SJSA1 (cell line): ENCODE data around the gene MATN4. TPM values are rescaled to one million over a fixed set of nuclear protein-coding genes. Genes with fewer than 3 reads are reported as not detected.
A peak's percentile ranks its signal among the peaks of the same experiment; 100 is the strongest.

Experiments
- DNase-seq, 2 experiments: peaks; one replicate each; pipeline ENCODE4 v3.0.0-alpha.2; 2015 to 2020; ENCODE audit warnings: low spot score in 2 of 2, low read depth in 1 of 2
- H3K27ac ChIP-seq: fragments of 250-450 bp; sonication (Bioruptor Pico); 2 replicates; pipeline ENCODE4 v1.5.1; 2020; ENCODE audit warnings: mild to moderate bottlenecking, moderate library complexity
- H3K27me3 ChIP-seq: fragments of 250-450 bp; sonication (Bioruptor Pico); replicated peaks from 2 replicates; pipeline ENCODE4 v1.5.1; 2020; ENCODE audit warnings: mild to moderate bottlenecking, moderate library complexity
- H3K36me3 ChIP-seq: fragments of 250-450 bp; sonication (Bioruptor Pico); 2 replicates; pipeline ENCODE4 v1.5.1; 2020; ENCODE audit warnings: mild to moderate bottlenecking
- H3K4me1 ChIP-seq: fragments of 250-450 bp; sonication (Bioruptor Pico); replicated peaks from 2 replicates; pipeline ENCODE4 v1.6.1; 2021; ENCODE audit warnings: mild to moderate bottlenecking
- H3K4me3 ChIP-seq: fragments of 250-450 bp; sonication (Bioruptor Pico); 2 replicates; pipeline ENCODE4 v1.5.1; 2020; ENCODE audit warnings: mild to moderate bottlenecking
- H3K9me3 ChIP-seq: fragments of 250-450 bp; sonication (Bioruptor Pico); replicated peaks from 2 replicates; pipeline ENCODE4 v1.5.1; 2020; ENCODE audit warnings: mild to moderate bottlenecking
- total RNA-seq: library from RNA; depleted of rRNA; stranded (reverse); fragments of >200 nt; shearing (Covaris generic); gene quantifications from 2 replicates; pipeline ENCODE4 v1.2.3, GENCODE V29; 2014

Gene MATN4
- total RNA-seq, 1 experiment from 2014 or later, result not detected

DNA sequence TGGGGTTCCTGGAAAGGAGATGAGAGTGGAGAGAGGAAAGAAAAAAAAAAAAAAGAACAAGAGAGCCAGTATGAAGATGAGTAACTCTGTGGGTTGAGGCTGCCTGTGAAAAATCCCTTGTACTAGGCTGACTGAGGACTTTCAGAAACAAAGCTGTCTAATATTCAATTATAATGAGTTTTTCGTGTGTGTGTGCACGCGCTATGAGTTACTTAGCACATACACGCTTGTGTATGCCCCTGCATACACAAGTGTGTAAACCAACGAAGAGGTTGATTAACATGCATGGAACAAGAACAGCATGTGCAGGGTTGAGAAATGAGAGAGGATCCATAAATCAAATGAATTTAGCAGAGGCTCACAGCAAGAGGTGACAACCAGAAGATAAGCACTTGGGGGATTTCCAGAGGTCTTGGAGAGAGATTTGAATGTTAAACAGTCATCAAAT lies 6.3 kb downstream of the MATN4 start:
- H3K27me3 ChIP-seq, result no peaks in the 10 kb centered on the region
- no peak for DNase-seq
- no peak overlapping the region for H3K4me3 ChIP-seq
- no peaks in the 10 kb centered on the region for H3K36me3 ChIP-seq
- H3K27ac ChIP-seq, result no peak overlapping the region
- H3K9me3 ChIP-seq, result no peaks in the 10 kb centered on the region
- H3K4me1 ChIP-seq, result peaks cover 3% of the 10 kb centered on the region; the same call in 1 of the 2 replicates

DNA sequence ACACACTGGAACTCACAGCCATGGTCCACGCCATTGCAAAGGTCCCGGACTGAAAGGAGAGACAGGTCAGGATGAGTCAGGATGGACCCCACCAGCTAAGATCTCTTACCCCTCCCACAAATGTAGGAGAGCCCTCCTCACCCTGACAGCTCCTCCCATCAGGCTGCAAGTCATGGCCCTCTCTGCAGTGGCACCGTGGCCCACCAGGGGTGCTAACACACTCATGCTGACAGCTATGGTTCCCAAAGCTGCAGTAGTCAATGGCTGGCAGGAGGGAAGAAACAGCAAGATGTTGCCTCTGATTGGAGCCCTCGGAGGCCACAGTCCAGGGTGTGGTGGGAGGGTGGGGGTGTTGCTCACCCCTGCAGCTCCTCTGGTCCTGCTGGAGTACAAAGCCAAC lies 7.1 kb downstream of the MATN4 start:
- peak; percentile 21 to 63 for DNase-seq
- H3K9me3 ChIP-seq, result no peaks in the 10 kb centered on the region
- H3K4me3 ChIP-seq, result no peak overlapping the region
- H3K36me3 ChIP-seq, result no peaks in the 10 kb centered on the region
- peaks cover 3% of the 10 kb centered on the region; the same call in 1 of the 2 replicates for H3K4me1 ChIP-seq
- H3K27ac ChIP-seq, result no peak overlapping the region
- H3K27me3 ChIP-seq, result no peaks in the 10 kb centered on the region

DNA sequence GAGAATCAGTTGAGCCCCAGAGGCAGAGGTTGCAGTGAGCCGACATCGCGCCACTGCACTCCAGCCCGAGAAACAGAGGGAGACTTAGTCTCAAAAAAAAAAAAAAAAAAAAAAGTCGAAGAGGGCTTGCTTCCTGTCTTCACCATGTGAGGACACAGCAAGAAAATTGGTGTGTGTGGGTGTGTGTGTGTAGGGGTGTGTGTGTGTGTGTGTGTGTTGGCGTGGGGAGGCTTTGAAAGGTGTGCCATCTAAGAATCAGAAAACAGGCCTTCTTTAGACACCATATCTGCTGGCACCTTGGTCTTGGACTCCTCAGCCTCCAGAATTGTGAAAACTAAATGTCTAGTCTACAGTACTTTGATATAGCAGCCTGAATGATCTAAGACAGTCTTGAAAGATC lies 8.3 kb downstream of the MATN4 start:
- Histone ChIP-seq H3K27ac (no peak overlapping the region), H3K4me3 (no peak overlapping the region), H3K4me1 (peaks cover 3% of the 10 kb centered on the region; the same call in 1 of the 2 replicates), H3K9me3 (no peaks in the 10 kb centered on the region; the same call in 1 of the 2 replicates), H3K27me3 (no peaks in the 10 kb centered on the region), H3K36me3 (no peaks in the 10 kb centered on the region)
- no peak for DNase-seq

DNA sequence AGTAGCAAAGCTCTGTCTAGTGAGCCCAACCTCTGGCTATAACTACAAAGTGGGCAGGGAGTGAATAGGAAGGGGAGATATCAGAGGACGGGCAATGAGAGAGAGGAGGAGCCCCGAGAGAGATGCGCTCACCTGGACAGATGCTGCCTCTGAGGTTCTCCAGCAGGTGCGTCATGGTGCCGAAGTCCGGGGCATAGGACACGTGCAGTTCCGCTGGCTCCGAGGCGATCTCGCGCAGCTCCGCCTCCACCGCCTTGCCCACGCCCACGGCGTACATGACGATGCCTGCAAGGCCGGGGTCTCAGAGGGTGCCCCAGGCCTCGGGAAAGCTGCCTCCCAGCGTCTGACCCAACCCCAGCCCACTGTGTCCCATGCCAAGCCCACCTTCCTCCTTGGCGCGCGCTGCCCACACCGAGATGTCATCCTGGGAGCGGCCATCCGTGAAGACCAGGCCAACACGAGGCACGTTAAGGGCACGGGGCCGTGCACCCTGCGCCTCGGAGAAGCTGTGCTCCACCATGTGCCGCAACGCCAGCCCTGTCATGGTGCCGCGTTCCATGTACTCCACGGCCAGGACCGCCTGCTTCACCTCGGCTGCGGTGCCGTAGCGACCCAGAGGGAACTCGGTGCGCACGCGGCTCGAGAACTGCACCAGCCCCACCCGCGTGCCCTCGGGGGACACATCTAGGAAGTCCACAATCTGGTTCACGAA lies 10.2 kb downstream of the MATN4 start:
- Histone ChIP-seq H3K4me3 (no peak overlapping the region), H3K9me3 (no peaks in the 10 kb centered on the region; the same call in 1 of the 2 replicates), H3K36me3 (no peaks in the 10 kb centered on the region), H3K4me1 (peaks cover 10% of the 10 kb centered on the region), H3K27me3 (no peaks in the 10 kb centered on the region; the same call in 1 of the 2 replicates), H3K27ac (no peak overlapping the region)
- DNase-seq, result no peak

DNA sequence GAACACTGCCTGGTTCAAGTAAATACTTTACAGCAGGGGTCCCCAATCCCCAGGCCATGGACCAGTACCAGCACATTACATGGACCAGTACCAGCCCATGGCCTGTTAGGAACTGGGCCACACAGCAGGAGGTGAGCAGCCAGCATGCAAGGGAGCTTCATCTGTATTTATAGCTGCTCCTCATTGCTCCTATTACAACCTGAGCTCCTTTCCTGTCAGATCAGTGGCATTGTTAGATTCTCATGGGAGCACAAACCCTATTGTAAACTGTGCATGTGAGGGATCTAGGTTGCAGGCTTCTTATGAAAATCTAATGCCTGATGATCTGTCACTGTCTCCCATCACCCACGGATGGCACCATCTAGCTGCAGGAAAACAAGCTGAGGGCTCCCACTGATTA lies 13.4 kb downstream of the MATN4 start:
- H3K27me3 ChIP-seq, result peaks cover 4% of the 10 kb centered on the region; the same call in 1 of the 2 replicates
- no peak for DNase-seq
- H3K36me3 ChIP-seq, result no peaks in the 10 kb centered on the region
- H3K4me3 ChIP-seq, result no peak overlapping the region
- no peak overlapping the region for H3K27ac ChIP-seq
- peaks cover 11% of the 10 kb centered on the region for H3K4me1 ChIP-seq
- no peaks in the 10 kb centered on the region; the same call in 1 of the 2 replicates for H3K9me3 ChIP-seq

DNA sequence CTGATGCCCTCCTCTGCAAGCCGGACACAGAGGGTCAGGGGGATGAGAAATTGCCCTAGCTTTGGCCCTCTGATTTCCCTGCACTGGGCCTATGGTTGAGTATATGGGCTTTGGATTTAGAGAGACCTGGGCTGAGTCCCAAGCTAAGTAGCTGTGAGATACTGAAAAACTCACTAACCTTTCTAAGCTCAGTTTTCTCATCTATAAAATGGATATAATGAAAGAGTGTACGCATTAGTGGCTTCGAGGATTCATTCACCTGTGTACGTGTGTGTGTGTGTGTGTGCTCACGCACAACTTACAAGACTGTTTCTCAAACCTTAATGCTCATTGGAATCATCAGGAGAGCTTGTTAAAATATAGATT lies 14.1 kb downstream of the MATN4 start:
- peak overlapping the region; percentile 47 for H3K4me3 ChIP-seq
- H3K36me3 ChIP-seq, result no peaks in the 10 kb centered on the region
- peaks cover 4% of the 10 kb centered on the region; the same call in 1 of the 2 replicates for H3K27me3 ChIP-seq
- no peaks in the 10 kb centered on the region; the same call in 1 of the 2 replicates for H3K9me3 ChIP-seq
- H3K27ac ChIP-seq, result no peak overlapping the region
- H3K4me1 ChIP-seq, result peaks cover 11% of the 10 kb centered on the region
- no peak for DNase-seq

DNA sequence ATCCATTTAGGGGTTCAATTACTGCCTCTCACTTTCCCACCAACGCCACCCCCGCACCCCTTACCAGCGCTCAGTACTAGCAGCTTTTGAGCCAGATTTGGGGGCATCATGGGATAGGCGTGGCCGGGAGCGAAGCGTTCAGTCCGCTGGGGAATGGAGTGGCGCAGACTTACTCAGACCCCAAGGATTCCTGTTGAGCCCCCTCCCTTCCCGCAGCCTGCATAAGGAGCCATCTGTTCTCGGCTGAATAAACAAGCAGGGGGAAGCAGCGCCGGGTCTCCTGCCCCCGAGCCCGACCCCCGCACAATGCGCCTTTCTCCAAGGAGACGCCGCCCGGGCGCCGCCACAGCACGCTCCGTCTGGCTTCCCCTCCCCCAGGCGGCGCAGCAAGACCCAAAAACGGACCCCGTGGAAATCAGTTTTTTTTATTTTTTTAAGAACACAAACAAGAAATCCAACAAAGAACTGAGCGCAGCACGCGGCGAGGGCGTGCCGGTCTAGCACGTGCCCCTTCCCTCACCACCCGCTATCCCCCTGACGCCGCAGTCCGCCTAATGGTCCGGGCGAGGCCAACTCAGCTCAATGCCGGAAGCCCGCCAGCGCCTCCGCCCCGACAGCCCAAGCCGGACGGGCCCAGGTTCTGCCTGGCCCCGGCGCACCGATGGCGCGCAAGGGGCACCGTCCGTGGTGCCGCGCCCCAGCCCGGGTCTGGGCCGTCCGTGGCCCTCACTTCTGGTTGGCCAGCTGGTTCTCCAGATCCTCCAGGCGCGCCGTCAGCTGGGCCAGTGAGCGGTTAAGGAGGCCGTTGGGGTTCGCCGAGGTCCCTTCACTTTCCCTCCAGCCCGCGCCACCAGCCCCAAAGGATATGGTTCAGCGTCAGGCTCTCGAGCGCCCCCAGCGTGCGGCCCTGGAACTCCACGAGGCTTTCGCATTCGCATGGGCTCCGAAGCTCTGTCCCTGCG lies 14.8 kb downstream of the MATN4 start:
- DNase-seq, result peak; percentile 87 to 88
- peaks cover 4% of the 10 kb centered on the region; the same call in 1 of the 2 replicates for H3K27me3 ChIP-seq
- no peaks in the 10 kb centered on the region for H3K36me3 ChIP-seq
- H3K4me1 ChIP-seq, result peaks cover 11% of the 10 kb centered on the region
- peak overlapping the region; percentile 47 for H3K4me3 ChIP-seq
- no peaks in the 10 kb centered on the region; the same call in 1 of the 2 replicates for H3K9me3 ChIP-seq
- peak overlapping the region; percentile 36 for H3K27ac ChIP-seq

DNA sequence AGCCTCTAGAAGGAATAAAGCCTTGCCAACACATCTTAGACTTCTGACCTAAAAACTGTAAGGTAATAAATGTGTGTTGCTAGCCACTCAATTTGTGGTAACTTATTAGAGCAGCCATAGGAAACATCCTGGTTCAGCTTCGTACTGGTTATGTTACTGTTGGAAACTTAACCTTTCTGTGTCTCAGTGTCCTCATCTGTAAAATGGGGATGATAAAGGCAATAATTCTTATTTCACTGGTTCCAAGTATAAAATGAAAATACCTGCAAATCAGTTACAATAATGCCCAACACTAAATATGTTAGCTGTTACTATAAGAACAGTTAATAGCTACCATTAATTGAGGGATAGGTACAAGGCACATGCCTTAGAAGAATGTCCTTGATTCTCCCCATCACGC lies 15.8 kb downstream of the MATN4 start:
- no peak overlapping the region for H3K4me3 ChIP-seq
- peaks cover 11% of the 10 kb centered on the region; the same call in 1 of the 2 replicates for H3K27me3 ChIP-seq
- H3K4me1 ChIP-seq, result peaks cover 11% of the 10 kb centered on the region
- H3K36me3 ChIP-seq, result no peaks in the 10 kb centered on the region
- H3K9me3 ChIP-seq, result no peaks in the 10 kb centered on the region; the same call in 1 of the 2 replicates
- DNase-seq, result no peak
- no peak overlapping the region for H3K27ac ChIP-seq

DNA sequence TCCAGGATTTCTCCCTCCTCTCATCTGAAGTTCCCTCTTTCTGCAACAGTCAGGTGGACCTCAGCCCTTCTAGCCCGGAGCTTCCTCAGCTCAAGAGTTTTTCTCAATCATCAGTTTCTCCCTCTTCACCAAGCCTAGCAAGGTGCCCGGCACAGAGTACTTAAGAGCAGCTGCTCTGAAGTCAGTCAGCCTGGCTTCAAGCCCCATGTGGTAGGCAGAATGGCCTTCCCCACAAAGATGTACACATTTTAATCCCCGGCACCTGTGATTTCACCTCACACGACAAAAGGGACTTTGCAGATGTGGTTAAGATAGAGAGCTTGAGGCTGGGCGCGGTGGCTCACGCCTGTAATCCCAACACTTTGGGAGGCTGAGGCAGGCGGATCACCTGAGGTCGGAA lies 16.6 kb downstream of the MATN4 start:
- Histone ChIP-seq H3K27me3 (peaks cover 14% of the 10 kb centered on the region; the same call in 1 of the 2 replicates), H3K27ac (no peak overlapping the region), H3K36me3 (no peaks in the 10 kb centered on the region), H3K4me1 (peaks cover 11% of the 10 kb centered on the region), H3K9me3 (no peaks in the 10 kb centered on the region; the same call in 1 of the 2 replicates), H3K4me3 (no peak overlapping the region)
- no peak for DNase-seq

DNA sequence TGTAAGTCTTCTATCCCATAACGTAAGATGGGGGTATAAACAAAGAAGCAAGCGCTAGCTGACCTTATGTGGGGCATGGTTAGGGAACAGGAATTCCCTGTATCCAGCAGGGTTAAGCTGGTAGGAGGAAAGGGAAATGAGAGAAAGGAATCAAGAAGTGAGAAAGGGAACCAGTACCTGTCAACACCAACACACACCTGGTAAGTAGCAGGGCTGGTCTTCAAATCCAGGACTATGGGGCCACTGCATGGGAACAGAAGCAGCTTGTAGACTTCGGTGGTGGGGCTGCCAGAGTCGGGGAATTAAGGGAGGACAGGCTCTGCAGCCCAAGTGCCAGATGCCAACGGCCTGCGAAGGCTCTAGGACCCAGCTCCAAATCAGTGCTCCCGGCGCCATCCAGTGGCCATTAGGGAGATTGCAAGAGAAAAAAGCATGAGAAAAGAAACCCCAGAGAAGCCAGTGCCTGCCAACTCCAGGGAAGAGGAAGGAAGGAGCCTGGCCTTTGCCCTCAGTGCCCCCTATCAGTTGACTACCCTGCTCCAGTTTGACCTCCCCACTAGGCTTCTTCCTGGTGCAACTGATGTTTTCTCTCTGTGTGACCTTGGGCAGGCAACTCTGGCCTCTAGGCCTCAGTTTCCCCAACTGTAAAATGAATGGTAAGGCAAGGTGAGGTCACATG lies 17.3 kb downstream of the MATN4 start:
- peak; percentile 71 to 81 for DNase-seq
- H3K4me1 ChIP-seq, result peaks cover 11% of the 10 kb centered on the region
- H3K36me3 ChIP-seq, result no peaks in the 10 kb centered on the region
- H3K9me3 ChIP-seq, result no peaks in the 10 kb centered on the region; the same call in 1 of the 2 replicates
- H3K27me3 ChIP-seq, result peaks cover 20% of the 10 kb centered on the region; the same call in 1 of the 2 replicates
- H3K4me3 ChIP-seq, result no peak overlapping the region
- no peak overlapping the region for H3K27ac ChIP-seq

DNA sequence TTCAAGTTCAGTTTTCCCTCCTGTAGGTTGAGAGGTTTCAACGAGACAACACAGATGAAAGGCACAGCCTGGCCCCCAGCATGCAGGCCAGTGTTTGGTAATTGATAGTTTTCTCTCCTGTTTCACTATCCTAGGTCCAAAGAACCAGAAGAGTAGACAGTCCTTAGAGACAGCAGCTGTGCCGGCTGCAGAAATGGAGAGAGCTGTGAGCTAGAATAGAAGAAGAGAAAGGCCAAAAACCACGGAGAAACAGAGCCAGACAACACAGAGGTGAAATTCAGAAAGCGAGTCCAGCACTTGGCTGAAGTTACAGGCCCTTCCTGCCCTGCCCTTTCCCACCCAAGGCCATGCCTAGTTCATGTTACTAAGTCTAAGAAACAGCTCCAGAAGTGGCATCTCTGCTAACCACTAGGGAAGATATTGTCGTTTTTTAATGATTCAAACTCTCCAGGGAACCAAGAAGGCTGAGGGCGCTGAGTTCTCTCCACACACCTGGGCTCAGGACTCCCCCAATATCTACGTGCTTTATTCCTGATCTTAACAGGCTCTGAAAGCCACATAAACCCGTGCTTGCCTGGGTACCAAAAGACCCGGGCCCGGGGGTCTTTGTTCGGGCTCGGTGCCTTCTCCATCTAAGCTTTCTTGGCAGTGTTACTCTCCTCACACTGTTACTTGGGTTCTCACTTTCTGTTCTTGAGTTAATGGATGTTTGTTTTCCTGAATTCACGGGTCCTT lies 18.0 kb downstream of the MATN4 start:
- Histone ChIP-seq H3K9me3 (no peaks in the 10 kb centered on the region; the same call in 1 of the 2 replicates), H3K27me3 (peaks cover 26% of the 10 kb centered on the region)

DNA sequence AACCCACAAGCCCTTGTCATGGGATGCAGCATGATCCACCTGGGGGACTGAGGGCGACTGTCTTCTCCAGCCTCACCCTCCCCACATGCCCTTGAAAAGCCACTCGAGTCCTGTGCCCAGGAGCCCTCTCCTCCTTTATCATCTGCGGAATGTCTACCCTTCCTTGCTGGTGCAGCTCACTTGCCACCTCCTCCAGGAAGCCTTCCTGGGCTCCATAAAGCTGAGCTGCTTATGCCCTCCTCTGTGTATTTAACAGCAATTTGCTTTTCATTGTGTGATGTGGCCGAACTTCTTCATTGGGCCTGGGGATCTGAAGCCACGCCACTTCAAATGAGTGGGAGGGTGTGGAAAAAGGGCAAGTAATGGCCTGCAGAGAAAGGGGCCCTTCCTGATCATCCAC lies 19.2 kb downstream of the MATN4 start:
- Histone ChIP-seq H3K27ac (no peak overlapping the region), H3K9me3 (no peaks in the 10 kb centered on the region), H3K4me3 (no peak overlapping the region), H3K4me1 (peaks cover 11% of the 10 kb centered on the region), H3K36me3 (no peaks in the 10 kb centered on the region), H3K27me3 (peaks cover 30% of the 10 kb centered on the region)
- no peak for DNase-seq

More for the DNA sequence above, 18.0 kb downstream of the MATN4 start:
- DNase-seq, result no peak
- H3K36me3 ChIP-seq, result no peaks in the 10 kb centered on the region
- H3K27ac ChIP-seq, result no peak overlapping the region
- peaks cover 11% of the 10 kb centered on the region for H3K4me1 ChIP-seq
- H3K4me3 ChIP-seq, result no peak overlapping the region

DNA sequence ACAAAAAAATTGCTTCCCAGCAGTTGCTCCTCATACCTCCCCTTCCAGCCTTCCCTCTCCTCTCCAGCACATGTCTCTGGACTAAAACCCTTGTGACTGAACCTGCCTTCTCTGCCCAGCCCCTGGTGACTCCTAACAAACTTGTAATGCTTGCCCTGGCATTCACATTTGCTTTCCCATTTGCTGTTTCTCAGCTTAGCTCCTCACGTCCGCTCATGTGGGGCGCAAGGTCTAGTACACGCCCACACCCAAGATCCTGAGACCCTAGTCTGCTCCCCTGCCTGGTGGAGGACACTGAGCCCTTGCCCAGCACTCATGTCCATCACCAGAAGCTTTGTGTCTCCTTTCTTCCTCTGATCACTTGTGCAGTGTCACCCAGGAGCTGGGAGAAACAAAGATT lies 19.7 kb downstream of the MATN4 start:
- Histone ChIP-seq H3K4me3 (no peak overlapping the region), H3K27ac (no peak overlapping the region), H3K4me1 (peaks cover 8% of the 10 kb centered on the region), H3K27me3 (peaks cover 30% of the 10 kb centered on the region), H3K36me3 (no peaks in the 10 kb centered on the region), H3K9me3 (no peaks in the 10 kb centered on the region)
- DNase-seq, result no peak
